ENCODE data around the gene SEMA4A. TPM values are rescaled to one million over a fixed set of nuclear protein-coding genes. Genes with fewer than 3 reads are reported as not detected.
"Not testable (repeated sequence)": the region's sequence is repeated elsewhere in the genome, so short reads cannot be mapped to it uniquely, and the experiment has no call there.

Gene SEMA4A
- total RNA-seq, 2 experiments from 2014 or later, result 14.5 to 30.6 TPM

GRCh38 chr1:156114101-156114918 lies 39.1 kb upstream of the SEMA4A start, which contains the start of gene LMNA:
Gene LMNA, plus strand, starts transcription at chr1:156114711. Its CDS starts 208 bp downstream, at chr1:156114919.
- ATAC-seq, result peak; percentile 90
- Mint-ChIP-seq H3K4me1 (peaks cover 25% of the 10 kb centered on the region), H3K9me3 (ENCODE audit: low read depth) (no peaks in the 10 kb centered on the region), H3K4me3 (peak within 1 kb of the TSS; percentile 83), H3K27me3 (peaks cover 34% of the 10 kb centered on the region), H3K27ac (peak within 1 kb of the TSS; percentile 75), H3K36me3 (no peaks in the 10 kb centered on the region)
- CTCF ChIA-PET, result interaction anchor here (1.1 to 25.5 kb wide), 5 partner anchors 13 to 942 kb away, joined by 3 to 979 read pairs (median 7); partner anchors contain the start of genes KRTCAP2 and MEX3A
- peak; percentile 81 for DNase-seq

DNA sequence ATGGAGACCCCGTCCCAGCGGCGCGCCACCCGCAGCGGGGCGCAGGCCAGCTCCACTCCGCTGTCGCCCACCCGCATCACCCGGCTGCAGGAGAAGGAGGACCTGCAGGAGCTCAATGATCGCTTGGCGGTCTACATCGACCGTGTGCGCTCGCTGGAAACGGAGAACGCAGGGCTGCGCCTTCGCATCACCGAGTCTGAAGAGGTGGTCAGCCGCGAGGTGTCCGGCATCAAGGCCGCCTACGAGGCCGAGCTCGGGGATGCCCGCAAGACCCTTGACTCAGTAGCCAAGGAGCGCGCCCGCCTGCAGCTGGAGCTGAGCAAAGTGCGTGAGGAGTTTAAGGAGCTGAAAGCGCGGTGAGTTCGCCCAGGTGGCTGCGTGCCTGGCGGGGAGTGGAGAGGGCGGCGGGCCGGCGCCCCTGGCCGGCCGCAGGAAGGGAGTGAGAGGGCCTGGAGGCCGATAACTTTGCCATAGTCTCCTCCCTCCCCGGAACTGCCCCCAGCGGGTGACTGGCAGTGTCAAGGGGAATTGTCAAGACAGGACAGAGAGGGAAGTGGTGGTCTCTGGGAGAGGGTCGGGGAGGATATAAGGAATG lies 38.4 kb upstream of the SEMA4A start:
- peak; percentile 21 for ATAC-seq
- CTCF ChIA-PET, result interaction anchor here (1.1 to 25.5 kb wide), 5 partner anchors 12 to 942 kb away, joined by 3 to 979 read pairs (median 7); partner anchors contain the start of genes KRTCAP2 and MEX3A
- Mint-ChIP-seq H3K4me3 (peak overlapping the region; percentile 83), H3K4me1 (peaks cover 31% of the 10 kb centered on the region), H3K9me3 (ENCODE audit: low read depth) (no peaks in the 10 kb centered on the region), H3K27me3 (peaks cover 34% of the 10 kb centered on the region), H3K36me3 (no peaks in the 10 kb centered on the region), H3K27ac (peak overlapping the region; percentile 63)
- DNase-seq, result no peak

DNA sequence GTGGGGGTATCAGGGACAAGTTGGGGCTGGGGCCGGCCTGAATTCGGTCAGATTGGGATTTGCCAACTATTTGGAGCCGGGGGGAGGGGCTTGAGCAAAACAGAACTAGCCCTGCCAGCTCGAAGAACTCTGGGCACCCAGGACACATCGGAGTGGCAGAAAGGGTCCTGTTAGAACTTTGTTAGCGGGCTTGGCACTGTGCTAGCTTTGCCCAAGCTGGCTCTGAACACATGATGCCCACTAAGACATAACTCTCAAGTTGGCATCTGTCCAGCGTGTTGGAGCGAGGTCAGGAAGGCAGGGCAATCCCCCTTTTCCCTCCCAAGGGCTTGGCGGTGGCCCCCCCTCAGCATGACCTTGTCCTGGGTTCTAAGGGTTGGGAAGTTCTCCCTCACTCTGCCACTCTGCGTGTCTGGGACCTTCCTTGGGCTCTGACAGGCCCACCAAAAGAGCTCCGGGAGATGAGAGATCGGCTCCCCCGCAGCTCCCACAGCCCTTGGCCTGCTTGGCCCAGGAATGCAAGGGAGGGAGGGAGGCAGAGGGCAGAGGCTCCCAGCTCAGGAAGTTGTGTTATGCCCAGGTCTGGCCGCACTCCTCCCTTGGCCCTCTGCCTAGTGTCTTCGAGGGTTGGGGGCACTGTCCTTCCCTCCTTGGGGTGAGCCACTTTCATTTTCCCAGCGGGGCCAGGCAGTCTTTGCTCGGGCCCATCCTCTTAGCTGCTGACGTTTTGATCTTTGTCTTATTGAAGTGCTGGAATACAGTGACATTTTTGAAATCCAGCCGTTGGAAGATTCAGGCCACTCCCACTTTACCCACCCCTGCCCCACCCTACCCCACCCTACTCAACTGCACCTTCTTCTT lies 37.6 kb upstream of the SEMA4A start:
- ATAC-seq (no peak), DNase-seq (no peak)
- Mint-ChIP-seq H3K36me3 (no peaks in the 10 kb centered on the region), H3K27me3 (peaks cover 34% of the 10 kb centered on the region), H3K4me1 (peaks cover 37% of the 10 kb centered on the region), H3K9me3 (ENCODE audit: low read depth) (no peaks in the 10 kb centered on the region), H3K27ac (peak overlapping the region; percentile 63), H3K4me3 (peak overlapping the region; percentile 83)
- CTCF ChIA-PET, result interaction anchor here (0.5 to 25.5 kb wide), 5 partner anchors 12 to 110 kb away, joined by 3 to 979 read pairs (median 7); partner anchors contain the start of gene MEX3A

- CTCF ChIA-PET, result interaction anchor here (7.3 to 25.5 kb wide), 2 partner anchors 11 to 22 kb away, joined by 127 to 979 read pairs; partner anchors contain the start of gene MEX3A
- not testable (repeated sequence) for ATAC-seq; H3K27ac Mint-ChIP-seq; H3K9me3 Mint-ChIP-seq (ENCODE audit: low read depth); DNase-seq; H3K36me3 Mint-ChIP-seq
- peaks cover 37% of the 10 kb centered on the region for H3K4me1 Mint-ChIP-seq
- H3K27me3 Mint-ChIP-seq, result peaks cover 31% of the 10 kb centered on the region
- peak overlapping the region; percentile 83 for H3K4me3 Mint-ChIP-seq
Measured at GRCh38 chr1:156116731-156117130, 36.7 kb upstream of the SEMA4A start.

GRCh38 chr1:156117414-156118176 lies 35.8 kb upstream of the SEMA4A start:
- H3K4me3 Mint-ChIP-seq, result no peak overlapping the region
- CTCF ChIA-PET, result interaction anchor here (0.6 to 25.5 kb wide), 4 partner anchors 10 to 173 kb away, joined by 3 to 979 read pairs (median 66); partner anchors contain the start of gene MEX3A
- no peak overlapping the region for H3K27ac Mint-ChIP-seq
- no peak for ATAC-seq
- peaks cover 37% of the 10 kb centered on the region for H3K4me1 Mint-ChIP-seq
- DNase-seq, result no peak
- no peaks in the 10 kb centered on the region for H3K36me3 Mint-ChIP-seq
- H3K27me3 Mint-ChIP-seq, result peaks cover 25% of the 10 kb centered on the region
- no peaks in the 10 kb centered on the region for H3K9me3 Mint-ChIP-seq (ENCODE audit: low read depth)

DNA sequence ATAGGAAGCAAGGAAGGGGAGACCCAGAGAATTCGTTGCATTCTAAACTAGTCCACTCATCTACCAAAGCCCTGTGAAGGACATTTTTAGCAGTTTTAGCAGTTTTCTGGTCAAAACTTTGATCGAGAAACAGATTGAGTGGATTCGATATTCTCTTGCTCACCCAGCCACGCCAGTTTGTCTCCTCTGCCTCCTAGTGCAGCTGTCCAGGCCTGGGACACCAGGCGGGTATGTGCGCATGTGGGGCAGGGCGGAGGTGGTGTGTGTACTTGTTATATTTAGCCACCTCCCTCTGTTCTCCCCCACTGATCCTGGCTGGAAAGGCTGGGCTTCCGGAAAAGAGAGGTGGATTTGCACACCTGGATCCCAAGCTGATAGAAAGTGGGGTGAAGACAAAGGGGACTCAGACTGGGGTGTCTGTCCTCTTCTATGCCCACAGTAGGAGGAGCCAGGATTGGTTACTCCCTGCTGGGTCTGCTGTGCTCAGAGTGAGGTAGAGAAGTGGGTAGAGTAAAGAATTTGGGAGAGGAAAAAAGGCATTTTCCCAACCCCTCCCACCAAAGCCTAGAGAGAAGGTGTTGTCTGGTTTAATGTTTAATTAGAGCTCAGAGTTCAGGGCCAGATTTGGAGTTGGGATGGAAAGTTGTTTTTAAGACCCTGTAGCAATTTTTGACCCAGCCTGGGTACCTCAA lies 35.1 kb upstream of the SEMA4A start:
- no peaks in the 10 kb centered on the region for H3K9me3 Mint-ChIP-seq (ENCODE audit: low read depth)
- DNase-seq (no peak), ATAC-seq (no peak)
- H3K4me3 Mint-ChIP-seq, result peak overlapping the region; percentile 23
- H3K27ac Mint-ChIP-seq, result no peak overlapping the region
- CTCF ChIA-PET, result interaction anchor here (0.8 to 25.5 kb wide), 4 partner anchors 10 to 59 kb away, joined by 3 to 979 read pairs (median 4); partner anchors contain the start of gene MEX3A
- peaks cover 22% of the 10 kb centered on the region for H3K27me3 Mint-ChIP-seq
- H3K36me3 Mint-ChIP-seq, result no peaks in the 10 kb centered on the region
- peaks cover 40% of the 10 kb centered on the region for H3K4me1 Mint-ChIP-seq

DNA sequence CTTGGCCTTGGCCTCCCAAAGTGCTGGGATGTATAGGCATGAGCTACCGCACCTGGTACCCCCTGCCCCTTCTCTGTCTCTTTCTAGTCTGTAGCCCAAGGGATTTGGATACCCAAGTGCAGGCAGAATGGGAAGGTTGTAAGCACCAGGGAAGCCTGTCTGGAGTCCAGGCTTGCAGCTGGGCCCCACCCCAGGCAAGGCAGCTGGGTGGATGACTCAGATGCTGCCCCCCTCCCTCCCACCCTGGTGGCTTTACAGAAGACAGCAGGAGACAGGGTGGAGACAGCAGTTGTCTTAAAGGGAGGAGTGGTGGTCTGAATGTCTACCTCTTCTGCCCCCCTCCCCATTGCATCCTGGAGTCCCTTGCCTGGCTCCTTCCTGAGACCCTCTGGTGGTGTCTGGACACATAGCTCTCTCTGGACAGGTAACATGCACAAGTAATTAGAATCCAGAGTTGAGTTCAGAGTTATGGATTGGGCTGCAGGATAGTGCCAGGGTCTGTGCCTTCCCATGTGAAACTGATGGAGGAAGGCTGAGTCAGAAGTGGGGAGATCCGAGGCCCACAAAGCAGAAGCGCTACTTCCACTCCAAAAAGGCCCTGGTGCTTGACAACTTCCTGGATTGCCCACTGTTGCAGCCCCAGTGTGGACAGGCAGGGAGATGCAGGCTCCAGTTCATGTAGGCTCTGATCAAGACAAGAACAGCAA lies 33.7 kb upstream of the SEMA4A start:
- Mint-ChIP-seq H3K9me3 (ENCODE audit: low read depth) (no peaks in the 10 kb centered on the region), H3K4me1 (peaks cover 44% of the 10 kb centered on the region), H3K36me3 (no peaks in the 10 kb centered on the region), H3K27ac (peak overlapping the region; percentile 64), H3K4me3 (no peak overlapping the region), H3K27me3 (peaks cover 10% of the 10 kb centered on the region)
- no peak for DNase-seq
- no peak for ATAC-seq
- CTCF ChIA-PET, result interaction anchor here (1.2 to 25.5 kb wide), 4 partner anchors 10 to 53 kb away, joined by 3 to 979 read pairs (median 8); partner anchors contain the start of gene MEX3A

DNA sequence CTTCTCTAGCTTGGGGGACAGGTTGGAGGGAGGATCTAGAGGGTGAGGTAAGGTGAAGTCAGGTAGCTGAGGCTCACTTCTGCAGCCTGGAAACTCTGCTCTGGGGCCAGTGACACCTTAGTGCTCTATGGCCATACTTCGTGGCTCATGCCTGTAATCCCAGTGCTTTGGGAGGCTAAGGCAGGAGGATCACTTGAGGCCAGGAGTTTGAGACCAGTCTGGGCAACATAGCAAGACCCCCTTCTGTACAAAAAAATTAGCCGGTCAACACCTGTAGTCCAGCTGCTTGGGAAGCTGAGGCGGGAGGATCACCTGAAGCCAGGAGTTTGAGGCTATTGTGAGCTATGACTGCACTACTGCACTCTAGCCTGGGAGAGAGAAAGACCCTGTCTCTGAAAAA lies 33.1 kb upstream of the SEMA4A start:
- DNase-seq (no peak), ATAC-seq (no peak)
- peak overlapping the region; percentile 64 for H3K27ac Mint-ChIP-seq
- no peaks in the 10 kb centered on the region for H3K36me3 Mint-ChIP-seq
- H3K27me3 Mint-ChIP-seq, result peaks cover 5% of the 10 kb centered on the region
- CTCF ChIA-PET, result interaction anchor here (1.4 to 25.5 kb wide), 3 partner anchors 9 to 26 kb away, joined by 3 to 979 read pairs (median 12); partner anchors contain the start of gene MEX3A
- H3K9me3 Mint-ChIP-seq (ENCODE audit: low read depth), result no peaks in the 10 kb centered on the region
- no peak overlapping the region for H3K4me3 Mint-ChIP-seq
- peaks cover 46% of the 10 kb centered on the region for H3K4me1 Mint-ChIP-seq

DNA sequence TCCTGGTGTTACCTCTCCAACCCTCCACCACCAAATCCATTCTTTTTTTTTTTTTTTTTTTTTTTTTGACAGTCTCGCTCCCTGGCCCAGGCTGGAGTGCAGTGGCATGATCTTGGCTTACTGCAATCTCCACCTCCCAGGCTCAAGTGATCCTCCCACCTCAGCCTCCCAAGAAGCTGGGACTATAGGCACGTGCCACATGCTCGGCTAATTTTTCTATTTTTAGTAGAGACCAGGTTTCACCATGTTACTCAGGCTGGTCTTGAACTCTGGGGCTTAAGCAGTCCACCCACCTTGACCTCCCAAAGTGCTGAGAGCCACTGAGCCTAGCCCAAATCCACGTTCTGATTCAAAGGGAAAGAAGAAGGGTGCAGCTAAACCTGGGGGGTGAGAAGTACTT lies 32.4 kb upstream of the SEMA4A start:
- not testable (repeated sequence) for ATAC-seq; H3K36me3 Mint-ChIP-seq; H3K27ac Mint-ChIP-seq; H3K27me3 Mint-ChIP-seq; DNase-seq; H3K9me3 Mint-ChIP-seq (ENCODE audit: low read depth); H3K4me3 Mint-ChIP-seq
- H3K4me1 Mint-ChIP-seq, result peaks cover 47% of the 10 kb centered on the region
- CTCF ChIA-PET, result interaction anchor here (2.8 to 25.5 kb wide), 2 partner anchors 8 to 27 kb away, joined by 12 to 979 read pairs; partner anchors contain the start of gene MEX3A

DNA sequence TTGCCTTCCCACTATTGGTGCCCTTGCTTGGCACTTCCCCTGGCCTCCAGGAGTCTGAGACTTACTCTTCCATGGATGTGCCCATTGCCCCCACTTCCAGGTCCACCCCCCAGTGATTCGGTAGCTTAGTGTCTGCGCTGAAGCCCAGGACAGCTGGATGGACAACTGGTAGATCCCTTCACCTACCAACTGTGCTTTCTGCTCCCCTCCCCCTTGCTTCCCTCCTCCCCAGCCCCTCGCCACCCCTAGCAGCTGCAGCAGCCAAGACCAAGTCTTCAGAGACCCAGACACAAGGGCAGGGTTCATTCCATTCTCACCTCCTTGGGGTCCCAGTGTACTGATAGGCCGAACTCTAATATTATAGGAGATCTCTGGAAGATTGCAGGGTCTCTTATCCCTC lies 31.9 kb upstream of the SEMA4A start:
- no peak for DNase-seq
- Mint-ChIP-seq H3K36me3 (no peaks in the 10 kb centered on the region), H3K4me3 (no peak overlapping the region), H3K4me1 (peaks cover 47% of the 10 kb centered on the region), H3K27ac (no peak overlapping the region), H3K9me3 (ENCODE audit: low read depth) (no peaks in the 10 kb centered on the region), H3K27me3 (peaks cover under 1% of the 10 kb centered on the region)
- CTCF ChIA-PET, result interaction anchor here (2.8 to 25.5 kb wide), 2 partner anchors 8 to 27 kb away, joined by 12 to 979 read pairs; partner anchors contain the start of gene MEX3A
- no peak for ATAC-seq

DNA sequence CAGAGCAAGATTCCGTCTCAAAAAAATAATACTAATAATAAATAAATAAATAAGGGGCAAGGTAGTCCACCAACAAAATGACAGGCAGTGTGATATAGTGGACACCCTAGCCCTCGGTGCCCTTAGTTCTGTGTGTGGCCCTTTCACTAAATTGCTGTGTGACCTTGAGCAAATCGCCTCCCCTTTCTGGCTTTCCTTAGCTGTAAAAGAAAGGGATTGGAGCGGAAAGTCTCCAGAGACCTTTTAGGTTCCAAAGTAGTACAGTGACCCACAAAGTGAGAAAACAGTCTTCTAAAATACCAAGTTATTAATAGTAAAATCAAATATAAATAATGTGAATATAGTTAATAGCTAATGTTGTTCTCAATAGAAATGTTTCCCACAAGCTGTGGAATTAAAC lies 31.3 kb upstream of the SEMA4A start:
- H3K27ac Mint-ChIP-seq, result no peak overlapping the region
- DNase-seq, result no peak
- CTCF ChIA-PET, result interaction anchor here (0.9 to 25.5 kb wide), 4 partner anchors 7 to 123 kb away, joined by 3 to 979 read pairs (median 8); partner anchors contain the start of gene MEX3A
- H3K9me3 Mint-ChIP-seq (ENCODE audit: low read depth), result no peaks in the 10 kb centered on the region
- no peaks in the 10 kb centered on the region for H3K27me3 Mint-ChIP-seq
- peaks cover 53% of the 10 kb centered on the region for H3K4me1 Mint-ChIP-seq
- H3K4me3 Mint-ChIP-seq, result no peak overlapping the region
- no peak for ATAC-seq
- H3K36me3 Mint-ChIP-seq, result no peaks in the 10 kb centered on the region
